ENCODE measurements around the gene QSOX1. TPM values are rescaled to one million over a fixed set of nuclear protein-coding genes. Genes with fewer than 3 reads are reported as not detected.

The QSOX1 gene
- total RNA-seq, 1 donor = 81.9 TPM

- peak in 1 of 3 donors; percentile 15 for DNase-seq (ENCODE audit: low read depth in 2 of 3, low spot score in 2 of 3)
Measured at GRCh38 chr1:180248731-180249681, 94.3 kb downstream of the QSOX1 start.

GRCh38 chr1:180249725-180250498 is 95.2 kb downstream of the QSOX1 start:
- no peak for DNase-seq (ENCODE audit: low read depth in 2 of 3, low spot score in 2 of 3)

GRCh38 chr1:180250499-180250770 is 95.8 kb downstream of the QSOX1 start:
- no peak for DNase-seq (ENCODE audit: low read depth in 2 of 3, low spot score in 2 of 3)

- DNase-seq (ENCODE audit: low read depth in 2 of 3, low spot score in 2 of 3) = no peak
Measured at GRCh38 chr1:180250883-180251509, 96.3 kb downstream of the QSOX1 start.

GRCh38 chr1:180251526-180252305 is 97.0 kb downstream of the QSOX1 start:
- no peak for DNase-seq (ENCODE audit: low read depth in 2 of 3, low spot score in 2 of 3)

- peak in 2 of 3 donors; percentile 36 to 76 for DNase-seq (ENCODE audit: low read depth in 2 of 3, low spot score in 2 of 3)
Measured at GRCh38 chr1:180252638-180253536, 98.2 kb downstream of the QSOX1 start.

Other genes starting within 250 kb of the QSOX1 start
- 28.3 TPM for gene CEP350, start 200.1 kb upstream of the QSOX1 start, total RNA-seq
- under 0.01 TPM for gene LHX4, start 75.4 kb downstream of the QSOX1 start, total RNA-seq